Ecto neural progenitor cell (in vitro differentiated cells): ENCODE results near the gene ANKRD34C.

ENCODE experiments used
- DNase-seq: peaks from one replicate; pipeline ENCODE4 v3.0.0-alpha.2; 2018; ENCODE audit warnings: low spot score

ANKRD34C gene

DNA sequence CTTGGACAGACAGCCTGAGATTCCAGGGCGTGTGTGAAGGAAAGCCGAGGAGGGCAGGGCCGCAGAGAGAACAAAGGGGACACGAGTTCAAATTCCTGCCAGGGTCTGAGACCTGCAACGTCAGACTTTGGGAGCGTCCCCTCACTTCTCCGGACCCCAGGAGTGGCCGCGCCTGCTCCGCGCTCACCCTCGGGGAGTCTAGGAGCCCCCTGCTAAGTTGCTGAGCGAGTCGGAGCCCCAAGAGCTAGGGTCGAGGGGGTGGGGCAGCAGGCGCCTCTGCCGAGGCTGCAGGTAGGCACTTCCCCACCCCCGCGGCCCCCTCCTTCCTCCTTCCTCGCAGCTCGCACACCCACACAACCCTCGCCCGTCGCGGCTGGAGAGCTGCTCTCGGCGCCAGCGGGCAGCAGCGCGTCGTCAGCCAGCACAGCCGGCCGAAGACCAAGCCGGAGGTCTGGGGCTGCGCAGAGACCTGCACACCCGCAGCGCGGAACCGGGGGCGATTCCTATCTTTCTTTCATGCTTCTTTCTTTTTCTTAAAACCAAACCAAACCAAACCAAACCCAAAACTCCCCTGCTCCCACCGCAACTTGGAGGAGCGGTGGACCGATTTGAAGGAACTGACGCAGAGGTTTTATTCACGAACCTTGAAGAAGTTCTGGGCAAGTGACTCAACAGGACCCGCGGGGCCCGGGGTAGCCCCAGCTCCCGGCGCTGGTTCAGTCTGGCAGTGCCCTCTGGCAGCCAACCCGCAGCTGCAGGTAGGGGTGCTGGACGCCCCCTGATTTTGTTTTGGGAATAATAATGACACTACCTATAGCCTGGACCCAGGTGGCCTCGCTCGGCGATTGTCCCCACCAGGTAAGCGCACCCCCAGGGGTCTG, at the start of gene ANKRD34C:
ANKRD34C (plus strand) TSS at position 352 of the 881 bp plus-strand sequence. CDS start 10,563 bp downstream, outside the sequence.
- DNase-seq, result peak; percentile 52

DNA sequence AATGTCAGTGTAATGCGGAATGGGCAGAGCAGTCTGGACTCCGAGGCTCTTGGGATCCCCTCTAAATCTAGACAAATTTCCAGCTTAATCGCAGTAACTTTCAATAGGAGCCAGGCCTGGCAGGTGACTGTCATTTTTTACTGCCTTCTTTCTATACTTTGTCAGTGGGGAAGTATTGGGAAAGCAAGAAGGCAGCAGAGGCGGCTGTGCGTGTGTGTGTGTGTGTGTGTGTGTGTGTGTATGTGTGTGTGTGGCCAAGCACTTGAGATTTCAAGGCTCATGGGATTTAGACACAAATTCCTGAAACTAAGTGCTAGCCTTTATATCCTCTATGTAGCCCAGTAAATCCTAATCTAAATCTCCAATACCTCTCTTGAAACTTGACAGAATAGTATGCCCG, 49.3 kb upstream of the ANKRD34C start:
- DNase-seq, result no peak

DNA sequence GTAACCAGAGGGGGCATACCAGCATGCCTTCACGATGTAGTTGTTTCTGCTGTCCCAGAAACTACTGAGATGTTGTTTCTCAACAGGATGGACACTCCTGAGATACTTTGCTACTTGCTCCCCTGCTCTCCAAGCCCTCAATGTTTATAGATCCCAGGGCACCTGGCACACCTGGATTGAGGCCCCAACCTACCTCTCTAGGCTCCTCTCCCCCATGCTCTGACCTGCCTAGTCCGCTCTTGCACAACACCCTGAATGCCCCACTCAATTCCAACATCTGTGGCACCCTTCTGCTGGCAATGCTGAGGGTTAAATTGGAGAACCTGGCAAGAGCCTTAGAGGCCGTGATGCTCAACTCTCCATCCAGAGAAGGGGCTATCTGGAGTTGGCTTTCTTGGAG, 42.5 kb upstream of the ANKRD34C start:
- no peak for DNase-seq

DNA sequence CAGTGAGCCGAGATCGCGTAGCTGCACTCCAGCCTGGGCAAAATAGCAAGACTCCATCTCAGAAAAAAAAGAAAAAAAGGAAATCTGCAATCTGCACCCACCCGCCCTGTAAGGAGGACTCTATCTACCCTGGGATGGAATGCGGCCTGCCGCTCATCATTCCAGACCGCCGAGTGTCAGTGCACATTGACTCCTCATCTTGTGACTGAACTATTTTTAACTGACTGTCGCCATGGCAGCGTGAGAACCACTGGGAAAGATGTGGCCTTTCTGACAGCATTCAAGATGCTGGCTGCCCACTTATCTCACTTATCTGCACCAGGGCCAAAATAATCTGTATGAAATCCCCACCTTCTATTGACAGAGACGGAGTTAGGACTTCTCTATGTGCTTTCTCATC, 38.8 kb upstream of the ANKRD34C start:
- DNase-seq, result no peak

DNA sequence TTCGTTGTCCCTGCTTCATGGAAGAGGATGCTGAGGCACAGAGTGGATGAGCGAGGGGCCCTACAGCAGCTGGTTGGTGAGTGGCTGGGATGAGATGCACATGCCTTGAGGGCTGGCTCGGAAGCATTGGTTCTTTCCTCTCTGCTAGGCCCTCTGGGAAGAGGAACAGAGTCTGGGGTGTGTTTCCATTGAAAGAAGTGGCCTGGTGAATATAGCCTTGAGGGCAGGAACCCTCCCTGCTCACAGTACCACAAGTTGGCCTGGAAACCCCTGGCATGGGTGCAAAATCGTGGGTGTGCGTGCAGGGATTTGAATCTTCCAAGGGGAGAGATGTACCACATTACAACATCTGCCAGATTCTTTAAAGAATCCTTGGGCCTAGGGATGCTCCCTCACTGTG, 37.6 kb upstream of the ANKRD34C start:
- DNase-seq, result no peak

DNA sequence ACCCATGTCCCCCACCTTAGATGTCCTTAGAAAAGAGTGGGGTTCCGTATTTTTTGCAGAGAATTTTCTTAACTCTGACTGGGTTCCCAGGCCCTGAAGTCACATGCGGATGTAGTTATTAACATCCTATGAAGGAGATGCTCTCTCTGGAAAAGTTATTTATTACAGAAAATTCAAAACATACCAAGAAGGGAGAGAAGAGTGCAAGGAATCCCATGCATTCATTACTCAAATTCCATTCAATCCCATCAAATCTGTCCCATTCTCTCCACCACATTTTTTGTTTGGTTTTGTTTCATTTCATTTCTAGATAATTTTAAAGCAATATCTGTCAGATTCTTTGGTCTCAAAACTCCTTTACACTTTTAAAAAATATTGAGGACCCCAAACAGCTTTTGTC, 34.3 kb upstream of the ANKRD34C start:
- no peak for DNase-seq

DNA sequence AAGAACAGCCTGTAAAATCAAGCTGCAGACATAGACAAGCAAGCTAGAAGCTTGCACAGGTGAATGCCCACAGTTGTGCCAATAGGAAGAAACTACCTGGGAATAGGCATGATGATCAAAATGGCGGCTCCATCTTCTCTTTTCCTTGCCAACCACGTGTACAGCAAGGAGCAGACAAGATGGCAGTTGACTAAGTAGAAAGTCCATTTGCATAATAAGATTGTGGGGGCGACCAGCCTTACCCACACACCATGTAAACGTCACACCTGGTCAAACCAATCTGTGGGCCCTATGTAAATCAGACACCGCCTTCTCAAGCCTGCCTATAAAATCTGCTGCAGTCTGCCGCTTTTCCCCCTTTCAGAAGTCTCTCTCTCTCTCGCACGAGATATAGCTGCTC, 25.1 kb upstream of the ANKRD34C start:
- no peak for DNase-seq

DNA sequence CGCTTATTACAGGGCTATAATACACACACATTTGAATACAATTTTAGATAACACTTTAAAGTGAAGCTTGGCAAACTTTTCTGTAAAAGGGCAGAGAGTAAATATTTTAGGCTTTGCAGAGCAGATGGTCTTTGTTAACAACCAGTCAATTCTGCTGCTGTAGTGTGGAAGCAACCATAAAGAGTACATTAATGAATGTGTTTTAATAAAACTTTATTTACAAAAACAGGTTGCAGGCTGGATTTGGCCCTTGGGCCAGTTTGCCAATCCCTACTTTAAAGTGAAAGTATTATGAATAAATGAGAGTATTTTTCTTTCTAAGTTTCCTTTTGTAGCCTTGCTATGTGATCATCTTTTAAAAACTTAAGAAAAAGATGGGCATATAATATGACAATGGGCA, 20.7 kb upstream of the ANKRD34C start:
- DNase-seq, result no peak

DNA sequence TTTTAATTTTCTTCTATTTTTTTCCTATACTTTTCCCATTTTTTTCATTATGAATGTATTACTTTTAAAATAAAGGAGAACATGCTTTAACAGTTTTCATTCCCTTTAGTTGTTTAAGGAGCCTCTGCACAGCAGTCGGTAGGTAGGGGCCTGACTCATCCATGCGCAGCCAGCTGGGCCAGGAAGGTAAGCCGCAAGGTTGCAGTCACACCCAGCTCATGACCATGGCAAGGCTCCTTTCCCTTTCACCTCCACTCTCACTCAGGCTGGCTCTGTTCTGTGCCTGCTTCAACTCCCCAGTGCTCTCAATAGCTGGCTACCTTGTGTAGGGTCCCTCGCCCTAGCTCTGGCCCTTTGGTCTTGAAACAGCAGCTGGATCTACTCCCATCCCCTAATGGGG, 17.4 kb upstream of the ANKRD34C start:
- DNase-seq, result no peak

DNA sequence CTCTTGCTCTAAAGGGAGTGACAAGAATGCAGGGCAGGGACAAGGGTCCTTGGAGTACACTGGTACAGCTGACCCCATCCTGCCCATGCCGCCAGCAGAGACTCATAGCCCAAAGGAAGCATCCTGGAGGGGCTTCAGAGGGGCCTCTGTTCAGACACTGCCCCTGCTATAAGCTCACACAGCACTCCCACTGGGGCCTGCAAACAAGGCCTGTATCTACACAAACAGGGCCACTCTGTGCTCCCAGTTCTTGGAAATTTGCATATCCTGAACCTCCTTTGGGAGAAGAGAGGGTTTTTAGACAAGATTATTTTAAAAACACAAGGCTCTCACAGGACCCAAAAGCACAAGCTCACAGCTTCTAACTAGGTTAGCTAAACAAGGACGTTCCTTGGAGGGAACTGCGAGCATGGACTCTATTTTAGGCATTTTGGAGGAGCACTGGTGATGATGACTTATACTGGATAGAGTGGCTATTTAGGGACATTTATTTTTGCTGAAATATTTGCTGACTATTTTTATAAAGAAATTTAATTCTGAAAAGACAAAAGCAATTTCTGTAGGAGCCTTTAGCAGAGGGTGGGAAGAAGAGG, 16.4 kb upstream of the ANKRD34C start:
- DNase-seq, result no peak

DNA sequence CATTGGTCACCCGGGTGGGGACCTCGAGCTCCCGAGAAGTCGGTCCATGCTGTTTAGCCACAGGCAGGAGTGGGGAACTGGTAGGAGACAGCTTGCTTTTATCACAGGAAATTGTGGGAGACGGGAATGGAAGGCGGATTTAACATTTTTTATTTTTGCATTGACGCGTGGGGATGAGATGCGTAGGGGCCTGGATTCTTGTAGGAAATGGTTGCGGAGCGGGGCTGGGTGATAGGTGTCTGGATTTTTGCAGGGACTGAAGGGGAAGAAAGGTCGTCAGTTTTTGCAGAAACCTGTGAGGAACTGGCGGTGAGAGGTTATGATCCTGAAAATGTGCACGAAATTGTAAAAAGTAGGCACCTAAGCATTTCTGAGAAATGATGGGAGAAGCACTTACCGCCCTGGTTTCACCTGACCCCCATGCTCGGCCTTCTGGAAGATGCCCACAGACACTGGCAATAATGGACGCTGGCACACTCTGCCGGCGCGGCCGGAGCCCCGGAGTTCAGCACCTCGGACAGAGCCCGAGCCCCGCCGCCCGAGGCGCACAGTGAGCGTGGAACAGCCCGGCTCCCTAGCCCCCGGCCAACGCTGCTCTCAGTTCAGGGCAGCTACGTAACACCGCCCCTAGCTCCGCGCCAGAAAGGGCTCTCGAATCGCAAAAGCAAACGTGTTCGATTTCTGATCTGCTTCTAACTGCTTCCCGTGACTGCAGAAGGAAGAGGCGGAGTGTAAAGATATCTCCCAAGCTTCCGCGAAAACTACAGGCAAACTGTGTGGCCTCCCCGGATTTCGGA, 928 bp downstream of the ANKRD34C start:
- DNase-seq, result peak; percentile 88

DNA sequence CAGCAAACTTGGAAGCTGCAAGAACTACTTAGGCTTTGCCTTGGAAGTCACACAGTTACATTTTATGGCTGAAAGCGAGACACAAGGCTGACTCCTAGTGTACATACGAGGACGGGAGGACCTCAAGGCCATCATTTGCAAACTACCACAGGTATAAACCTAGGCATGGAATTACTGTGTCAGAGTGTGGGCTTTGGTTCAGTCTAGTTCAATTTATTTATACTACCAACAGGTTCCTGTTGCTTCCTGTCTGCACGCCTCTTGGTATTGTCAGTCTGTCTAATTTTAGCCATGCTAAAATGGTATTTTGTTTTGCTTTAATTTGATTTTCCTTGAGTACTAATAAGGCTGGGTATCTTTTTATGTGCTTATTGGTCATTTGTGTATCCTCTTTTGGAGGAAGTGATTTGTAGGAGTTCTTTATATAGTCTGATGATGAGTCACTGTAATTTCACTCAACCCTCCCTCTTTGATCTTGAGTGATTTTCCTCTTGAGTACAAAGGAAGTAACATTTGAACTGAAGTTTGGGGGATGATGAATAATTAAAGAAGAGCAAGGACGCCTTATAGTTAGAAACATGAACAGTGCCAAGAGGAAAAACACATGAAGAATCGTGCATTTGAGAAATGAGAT, 8.2 kb downstream of the ANKRD34C start:
- DNase-seq, result no peak

DNA sequence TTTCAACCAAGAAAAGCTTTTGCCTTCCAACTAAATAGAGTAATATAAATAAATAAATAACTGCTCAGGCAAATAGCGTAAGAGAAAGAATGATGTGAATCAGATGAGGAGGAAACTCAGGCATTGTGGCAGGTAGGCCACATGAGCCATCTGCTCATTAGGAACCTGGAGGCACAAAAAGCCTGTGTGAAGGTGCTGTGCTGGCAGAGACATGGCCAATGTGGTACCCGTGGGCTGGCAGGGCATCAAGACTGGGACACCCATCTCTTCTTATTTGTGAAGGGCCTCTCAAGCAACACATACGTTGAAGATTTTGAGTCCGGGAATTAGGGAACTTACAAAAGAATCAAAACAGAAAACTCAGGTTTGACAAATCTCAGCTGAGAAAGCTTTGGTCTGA, 9.5 kb downstream of the ANKRD34C start:
- no peak for DNase-seq

DNA sequence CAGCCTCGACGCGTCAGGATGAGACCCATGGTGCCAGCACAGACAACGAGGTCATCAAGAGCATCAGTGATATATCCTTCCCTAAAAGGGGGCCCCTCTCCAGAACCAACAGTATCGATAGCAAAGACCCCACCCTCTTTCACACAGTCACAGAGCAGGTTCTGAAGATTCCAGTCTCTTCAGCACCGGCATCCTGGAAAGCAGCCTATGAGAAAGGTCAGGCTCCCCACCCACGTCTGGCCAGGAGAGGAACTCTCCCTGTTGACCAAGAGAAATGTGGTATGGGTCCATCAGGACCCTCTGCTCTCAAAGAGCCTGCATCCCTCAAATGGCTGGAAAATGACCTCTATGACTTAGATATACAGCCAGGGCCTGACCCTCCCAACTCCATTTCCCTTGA, 11.6 kb downstream of the ANKRD34C start:
- no peak for DNase-seq

DNA sequence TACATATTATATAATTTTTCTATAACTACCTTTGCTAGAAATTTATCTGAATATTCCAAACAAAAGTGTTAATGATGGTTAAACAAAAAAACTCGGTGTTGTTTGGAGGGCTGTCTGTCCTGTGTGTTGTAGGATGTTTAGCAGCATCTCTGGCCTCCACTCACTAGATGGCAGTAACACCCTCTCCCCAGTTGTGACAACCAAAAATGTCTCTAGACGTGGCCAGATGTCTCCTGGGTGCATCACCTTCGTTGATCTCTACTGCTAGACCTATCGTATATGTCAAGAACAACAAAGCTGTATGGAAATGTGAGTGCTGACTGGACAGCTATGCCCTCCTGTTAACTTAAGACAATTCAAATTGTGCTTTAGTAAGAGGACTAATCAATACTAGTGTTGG, 14.1 kb downstream of the ANKRD34C start:
- no peak for DNase-seq

DNA sequence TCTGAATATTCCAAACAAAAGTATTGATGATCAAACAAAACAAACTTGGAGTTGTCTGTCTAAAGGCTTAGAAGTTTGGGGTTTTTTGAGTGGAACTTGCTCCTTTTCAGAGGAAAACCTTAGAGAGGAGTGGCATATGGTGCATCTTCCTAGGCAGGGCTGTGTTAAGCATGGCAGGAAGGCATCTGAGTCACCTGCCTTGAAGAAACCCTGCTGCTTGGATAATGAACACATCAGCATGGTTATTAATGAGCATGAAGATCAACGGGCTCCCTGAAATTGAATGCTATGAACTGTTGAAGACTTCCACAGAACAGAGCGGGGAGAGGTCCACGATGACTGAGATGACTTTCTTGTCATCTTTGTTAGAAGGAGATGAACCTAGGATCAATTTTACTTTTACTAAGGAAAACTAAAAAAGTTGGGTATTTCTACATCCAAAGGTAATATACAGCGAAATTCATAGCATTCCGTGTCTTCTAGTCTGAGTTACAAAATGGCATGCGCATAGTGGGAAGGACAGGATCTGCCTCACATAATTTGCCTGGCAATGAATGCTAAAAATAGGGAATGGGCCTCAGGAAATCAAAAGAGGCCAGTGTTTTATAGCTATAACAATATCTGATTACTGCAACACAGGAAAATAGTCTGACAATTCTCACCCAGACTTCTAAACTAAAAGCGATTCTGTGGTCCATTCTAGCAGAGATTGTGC, 16.8 kb downstream of the ANKRD34C start:
- no peak for DNase-seq

DNA sequence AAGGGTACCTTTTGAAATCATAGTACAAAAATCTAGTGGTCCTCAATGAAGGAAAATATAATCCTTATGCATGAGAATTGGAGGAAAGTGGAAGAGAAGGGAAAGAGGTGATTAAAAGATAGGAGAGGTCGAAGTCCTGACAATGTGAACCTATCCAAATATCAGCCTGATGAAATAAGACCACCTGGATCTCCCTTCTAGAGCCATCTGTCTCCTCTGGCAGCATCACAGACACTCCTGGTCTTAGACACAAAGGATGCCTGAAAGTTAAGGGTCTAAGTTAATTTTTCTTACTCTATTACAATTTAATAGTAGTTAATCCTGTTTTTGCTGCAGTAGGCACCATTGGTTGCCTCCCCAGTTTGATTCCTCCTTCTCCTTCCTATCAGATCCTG, 17.3 kb downstream of the ANKRD34C start:
- DNase-seq, result no peak

DNA sequence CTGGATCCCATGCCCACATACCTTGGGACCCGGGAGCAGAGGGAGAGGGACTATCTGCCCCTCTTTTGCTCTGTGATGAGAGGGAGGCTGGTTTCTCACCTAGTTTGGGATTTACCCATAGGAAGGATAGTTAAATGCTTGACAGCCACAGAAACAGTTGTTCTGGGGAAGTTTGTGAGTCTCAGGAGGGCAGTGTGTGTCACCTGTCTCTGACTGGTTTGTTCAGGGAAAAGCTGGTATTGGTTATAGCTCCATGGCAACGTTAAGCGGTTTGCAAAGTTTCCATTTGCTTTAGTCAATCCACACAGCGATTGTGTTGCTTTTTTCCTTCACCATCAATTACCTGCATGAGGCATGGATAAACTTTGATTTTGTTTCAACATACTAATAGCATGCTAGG, 24.7 kb downstream of the ANKRD34C start:
- DNase-seq, result no peak

DNA sequence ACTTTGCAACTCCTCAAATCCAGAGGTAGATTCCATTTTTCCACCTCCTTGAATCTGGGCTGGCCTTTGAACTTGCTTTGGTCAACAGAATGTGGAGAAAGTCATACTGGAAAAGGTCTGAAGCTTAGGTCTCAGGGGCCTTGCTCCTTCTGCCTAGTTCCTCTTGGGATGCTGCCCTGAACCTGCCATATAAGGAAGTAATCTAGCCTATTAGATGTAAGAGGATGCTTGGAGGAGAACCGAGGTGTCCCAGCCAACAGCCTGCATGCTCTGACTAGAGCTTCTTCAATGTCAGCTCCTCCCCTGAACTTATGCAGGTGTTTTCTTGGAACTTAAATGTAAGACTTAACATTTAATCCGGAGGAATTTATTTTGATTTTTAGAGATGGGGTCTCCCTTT, 26.4 kb downstream of the ANKRD34C start:
- no peak for DNase-seq

DNA sequence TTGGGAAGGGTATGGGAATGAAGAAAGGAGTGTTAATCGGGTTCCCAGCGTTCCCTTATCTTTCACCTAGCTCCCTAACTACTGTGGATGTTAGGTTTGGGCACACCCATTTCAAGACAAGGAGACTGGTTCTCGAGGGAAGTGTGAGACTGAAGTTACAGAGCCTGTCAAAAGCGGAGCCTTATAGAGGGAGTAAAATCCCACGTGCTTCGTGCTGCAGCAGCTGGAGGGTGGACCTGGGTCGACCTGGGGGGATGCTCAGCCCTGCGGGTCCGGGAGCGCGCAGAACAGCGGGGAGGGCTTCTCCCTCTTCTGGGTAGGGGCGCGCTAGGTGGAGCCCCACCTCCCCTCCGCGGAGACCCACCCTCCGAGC, 28.1 kb downstream of the ANKRD34C start:
- no peak for DNase-seq

DNA sequence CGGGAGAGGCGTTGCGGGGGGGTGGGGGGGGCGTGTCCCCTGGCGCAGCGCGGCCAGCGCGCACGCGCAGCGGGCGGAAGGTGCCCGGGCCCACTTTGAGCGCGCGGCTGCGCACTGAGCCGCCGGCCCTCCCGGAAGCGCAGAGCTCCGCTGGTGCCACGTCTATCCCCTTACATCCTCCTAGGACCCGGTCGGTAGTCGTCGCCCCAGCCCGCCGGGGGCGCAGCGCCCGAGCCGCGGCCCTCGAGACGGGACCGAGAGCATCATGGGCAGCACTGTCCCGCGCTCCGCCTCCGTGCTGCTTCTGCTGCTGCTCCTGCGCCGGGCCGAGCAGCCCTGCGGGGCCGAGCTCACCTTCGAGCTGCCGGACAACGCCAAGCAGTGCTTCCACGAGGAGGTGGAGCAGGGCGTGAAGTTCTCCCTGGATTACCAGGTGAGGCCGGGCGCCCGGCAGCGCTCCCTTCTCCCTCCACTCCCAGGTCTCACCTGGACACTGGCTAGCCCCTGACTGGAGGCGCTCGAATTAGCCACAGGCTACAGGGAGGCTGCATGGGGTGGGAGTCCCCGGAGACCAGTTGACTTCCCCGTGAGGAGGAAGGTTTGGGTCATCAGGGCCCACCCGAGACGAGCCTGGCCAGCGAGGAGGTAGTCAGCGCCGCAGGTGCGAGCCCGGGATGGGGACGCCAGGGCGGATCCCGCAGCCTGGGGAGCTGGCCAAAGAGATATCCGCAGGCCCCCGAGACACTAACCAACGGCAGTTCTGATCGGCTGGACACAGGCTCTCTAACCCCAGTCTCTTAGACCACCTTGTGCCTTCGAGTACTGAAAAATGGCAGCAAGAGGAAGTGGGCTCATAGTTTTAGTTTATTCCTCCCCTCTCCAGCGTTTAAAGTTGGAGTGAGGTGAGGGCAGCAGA, 28.7 kb downstream of the ANKRD34C start, which contains the start of gene TMED3:
TMED3 (plus strand) TSS at position 128 of the 916 bp plus-strand sequence; CDS start at position 266, 138 bp downstream.
- DNase-seq, result peak; percentile 91
